ENCODE results near the gene KRTAP2-3. TPM values are rescaled to one million over a fixed set of nuclear protein-coding genes. Genes with fewer than 3 reads are reported as not detected.
A peak's percentile ranks its signal among the peaks of the same experiment; 100 is the strongest.

Gene KRTAP2-3
- total and polyA plus RNA-seq, 2 of the 4 experiments (the other 2 are of a cell fraction): 1.4 to 35.2 TPM

DNA sequence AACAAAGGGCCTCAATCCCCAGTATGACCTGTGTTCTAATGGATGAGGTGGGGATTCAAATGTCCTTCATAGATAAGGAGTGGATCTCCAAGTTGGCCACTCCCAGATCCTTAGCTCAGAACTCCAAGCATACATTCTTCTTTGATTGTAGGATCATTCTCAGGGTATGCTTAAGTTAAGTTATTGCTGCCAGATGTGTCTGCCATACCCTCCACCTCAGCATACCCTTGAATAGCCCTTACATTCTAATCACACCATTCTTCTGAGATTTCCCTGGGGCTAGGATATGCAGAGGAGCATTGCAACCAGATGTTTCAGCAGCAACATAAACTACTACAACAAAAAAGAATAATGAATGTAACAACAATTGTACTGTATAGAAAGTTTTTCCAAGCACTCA, 7.4 kb upstream of the KRTAP2-3 start:
- no peaks in the 10 kb centered on the region for H3K27me3 ChIP-seq (ENCODE audit: control insufficient read depth, insufficient read depth, low read length)
- DNase-seq (peak; percentile 73), ATAC-seq (ENCODE audit: low read depth) (peak; percentile 21)
- peak overlapping the region; percentile 74; the same call in 2 of the 3 replicates for H2BK15ac ChIP-seq (ENCODE audit: low read depth, low read length)
- H2AFZ ChIP-seq (replicated peaks; ENCODE audit: low read length, poor library complexity): no peak overlapping the region
- TF ChIP-seq MAFK (IDR thresholded peaks at IDR 0.05; ENCODE audit: low read depth, low read length) (no peak), MXI1 (IDR thresholded peaks at IDR 0.05; ENCODE audit: borderline replicate concordance, low read depth, low read length) (no peak), NFE2L2 (IDR thresholded peaks at IDR 0.05; ENCODE audit: low read depth, low read length) (no peak), SMC3 (IDR thresholded peaks at IDR 0.05; ENCODE audit: low read depth, low read length) (no peak), RAD21 (IDR thresholded peaks at IDR 0.05; ENCODE audit: low read length) (no peak), CEBPB (IDR thresholded peaks at IDR 0.05; ENCODE audit: low read depth, low read length) (no peak), MAZ (IDR thresholded peaks at IDR 0.05; ENCODE audit: borderline replicate concordance, low read depth, low read length) (no peak), BHLHE40 (IDR thresholded peaks at IDR 0.05; ENCODE audit: low read depth, low read length) (no peak), CHD1 (IDR thresholded peaks at IDR 0.05; ENCODE audit: low read depth, low read length) (no peak), FOS (IDR thresholded peaks at IDR 0.05; ENCODE audit: low read depth, low read length) (no peak), POLR2A (IDR thresholded peaks at IDR 0.05; ENCODE audit: low read depth, low read length) (no peak), RFX5 (IDR thresholded peaks at IDR 0.05; ENCODE audit: low read depth, low read length) (no peak), RCOR1 (IDR thresholded peaks at IDR 0.05; ENCODE audit: insufficient replicate concordance, low read length) (no peak)
- TF ChIP-seq, protein P1, sequence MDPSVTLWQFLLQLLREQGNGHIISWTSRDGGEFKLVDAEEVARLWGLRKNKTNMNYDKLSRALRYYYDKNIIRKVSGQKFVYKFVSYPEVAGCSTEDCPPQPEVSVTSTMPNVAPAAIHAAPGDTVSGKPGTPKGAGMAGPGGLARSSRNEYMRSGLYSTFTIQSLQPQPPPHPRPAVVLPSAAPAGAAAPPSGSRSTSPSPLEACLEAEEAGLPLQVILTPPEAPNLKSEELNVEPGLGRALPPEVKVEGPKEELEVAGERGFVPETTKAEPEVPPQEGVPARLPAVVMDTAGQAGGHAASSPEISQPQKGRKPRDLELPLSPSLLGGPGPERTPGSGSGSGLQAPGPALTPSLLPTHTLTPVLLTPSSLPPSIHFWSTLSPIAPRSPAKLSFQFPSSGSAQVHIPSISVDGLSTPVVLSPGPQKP (IDR thresholded peaks at IDR 0.05; ENCODE audit: borderline replicate concordance, low read depth, low read length): no peak
- TF ChIP-seq, protein P2, sequence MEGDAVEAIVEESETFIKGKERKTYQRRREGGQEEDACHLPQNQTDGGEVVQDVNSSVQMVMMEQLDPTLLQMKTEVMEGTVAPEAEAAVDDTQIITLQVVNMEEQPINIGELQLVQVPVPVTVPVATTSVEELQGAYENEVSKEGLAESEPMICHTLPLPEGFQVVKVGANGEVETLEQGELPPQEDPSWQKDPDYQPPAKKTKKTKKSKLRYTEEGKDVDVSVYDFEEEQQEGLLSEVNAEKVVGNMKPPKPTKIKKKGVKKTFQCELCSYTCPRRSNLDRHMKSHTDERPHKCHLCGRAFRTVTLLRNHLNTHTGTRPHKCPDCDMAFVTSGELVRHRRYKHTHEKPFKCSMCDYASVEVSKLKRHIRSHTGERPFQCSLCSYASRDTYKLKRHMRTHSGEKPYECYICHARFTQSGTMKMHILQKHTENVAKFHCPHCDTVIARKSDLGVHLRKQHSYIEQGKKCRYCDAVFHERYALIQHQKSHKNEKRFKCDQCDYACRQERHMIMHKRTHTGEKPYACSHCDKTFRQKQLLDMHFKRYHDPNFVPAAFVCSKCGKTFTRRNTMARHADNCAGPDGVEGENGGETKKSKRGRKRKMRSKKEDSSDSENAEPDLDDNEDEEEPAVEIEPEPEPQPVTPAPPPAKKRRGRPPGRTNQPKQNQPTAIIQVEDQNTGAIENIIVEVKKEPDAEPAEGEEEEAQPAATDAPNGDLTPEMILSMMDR (conservative IDR thresholded peaks at IDR 0.05; ENCODE audit: low read depth, low read length): no peak
- TF ChIP-seq, protein P3, sequence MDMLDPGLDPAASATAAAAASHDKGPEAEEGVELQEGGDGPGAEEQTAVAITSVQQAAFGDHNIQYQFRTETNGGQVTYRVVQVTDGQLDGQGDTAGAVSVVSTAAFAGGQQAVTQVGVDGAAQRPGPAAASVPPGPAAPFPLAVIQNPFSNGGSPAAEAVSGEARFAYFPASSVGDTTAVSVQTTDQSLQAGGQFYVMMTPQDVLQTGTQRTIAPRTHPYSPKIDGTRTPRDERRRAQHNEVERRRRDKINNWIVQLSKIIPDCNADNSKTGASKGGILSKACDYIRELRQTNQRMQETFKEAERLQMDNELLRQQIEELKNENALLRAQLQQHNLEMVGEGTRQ (IDR thresholded peaks at IDR 0.05; ENCODE audit: low read depth, low read length): no peak
- peak overlapping the region; percentile 90; the same call in 1 of the 2 replicates for H3K18ac ChIP-seq (ENCODE audit: low read depth, low read length)
- H3K4me3 ChIP-seq (ENCODE audit: insufficient read depth, low read depth, low read length): no peak overlapping the region
- H2BK20ac ChIP-seq (ENCODE audit: low read depth, low read length): peak overlapping the region; percentile 79
- peaks cover 5% of the 10 kb centered on the region; the same call in 1 of the 2 replicates for H3K4me1 ChIP-seq (ENCODE audit: control insufficient read depth, insufficient read depth, low read length)
- peak overlapping the region; percentile 89 for H3K14ac ChIP-seq (replicated peaks; ENCODE audit: low read depth, low read length)
- POLR2A ChIA-PET (ENCODE audit: unreplicated experiment): no interaction called here
- in situ Hi-C loops (cut with MboI; ENCODE audit: low sequenced_read_pairs) (no loop called here), dilution Hi-C loops (cut with HindIII; ENCODE audit: low sequenced_read_pairs, unreplicated experiment) (no loop called here), intact Hi-C loops (cut with micrococcal nuclease) (no loop called here)
- peaks cover 7% of the 10 kb centered on the region for H3K9me1 ChIP-seq (ENCODE audit: insufficient read depth, low read length)
- peak overlapping the region; percentile 94 for H2BK5ac ChIP-seq (ENCODE audit: low read depth, low read length, poor library complexity, severe bottlenecking)
- H3K4ac ChIP-seq (ENCODE audit: low read depth, low read length): peak overlapping the region; percentile 95
- H2BK120ac ChIP-seq (ENCODE audit: low read depth, low read length): peak overlapping the region; percentile 96
- peak overlapping the region; percentile 48; the same call in 1 of the 2 replicates for H3K23ac ChIP-seq (ENCODE audit: low read depth, low read length)
- H4K20me1 ChIP-seq (ENCODE audit: insufficient read depth, low read length): no peaks in the 10 kb centered on the region
- H3K9ac ChIP-seq (ENCODE audit: low read depth, low read length): no peak overlapping the region
- H3K56ac ChIP-seq (ENCODE audit: extremely low read depth, insufficient read depth, low read length): no peak overlapping the region
- CTCF ChIA-PET: no interaction called here
- H3K9me3 ChIP-seq (ENCODE audit: control insufficient read depth, insufficient read depth, low read length): no peaks in the 10 kb centered on the region
- no peaks in the 10 kb centered on the region for H3K79me1 ChIP-seq (ENCODE audit: low read depth in 1 of 2, low read length in 2 of 2)
- no TSS peak for BruUV-seq (replicated peaks)
- H4K91ac ChIP-seq (ENCODE audit: insufficient read depth, low read depth, low read length): peak overlapping the region; percentile 90
- no peak overlapping the region for H2AK9ac ChIP-seq (replicated peaks; ENCODE audit: low read depth, low read length, poor library complexity)
- peak overlapping the region; percentile 7 to 91; a peak in 3 of 4 replicates for H4K8ac ChIP-seq (ENCODE audit: low read depth in 2 of 2, low read length in 2 of 2)
- peak overlapping the region; percentile 82; the same call in 1 of the 2 replicates for H4K5ac ChIP-seq (ENCODE audit: low read depth, low read length)
- no peak overlapping the region for H3K4me2 ChIP-seq (ENCODE audit: low read depth, low read length)
- no peaks in the 10 kb centered on the region for H3K36me3 ChIP-seq (ENCODE audit: control insufficient read depth, insufficient read depth, low read length)
- no peak overlapping the region for H3K27ac ChIP-seq (ENCODE audit: insufficient read depth, low read length)
- H2AK5ac ChIP-seq (ENCODE audit: low read depth, low read length): peak overlapping the region; percentile 79
